DOHH2 (cell line): ENCODE data around the gene BRINP1.

Experiments
- CTCF ChIP-seq: fragments of 200-600 bp; sonication (generic); IDR thresholded peaks from one replicate; pipeline ENCODE4 v1.5.1; 2014; ENCODE audit warnings: antibody characterized with exemption, mild to moderate bottlenecking, low read depth, low read length; ENCODE audit not compliant: poor library complexity, severe bottlenecking
- EZH2phosphoT487 ChIP-seq: fragments of 200-600 bp; sonication (generic); IDR thresholded peaks from 2 replicates; pipeline ENCODE4 v1.6.1; 2017; ENCODE audit warnings: borderline replicate concordance, mild to moderate bottlenecking, antibody characterized with exemption, low read length, moderate library complexity, mixed read lengths

GRCh38 chr9:119159386-119159785, 209.8 kb downstream of the BRINP1 start:
- no peak for TF ChIP-seq CTCF
- no peak for TF ChIP-seq EZH2phosphoT487
